K562 (cell line): Measurements from ENCODE around the gene ATL1. TPM values are rescaled to one million over a fixed set of nuclear protein-coding genes. Genes with fewer than 3 reads are reported as not detected.

Source experiments
- ATAC-seq: fragments of 200-7000 bp; cut with Tn5 transposase; 3 replicates; pipeline ENCODE4 v1.9.1; 2020; ENCODE audit warnings: moderate library complexity
- BruUV-seq: library from RNA; stranded (reverse); fragments of 400-500 nt; replicated peaks from 2 replicates; lab custom pipeline; 2021; lab: Mats Ljungman, UMichigan
- CTCF ChIA-PET: fragments of 300-600 bp; formaldehyde crosslinking; extraction: SDS; loops from one replicate; lab custom pipeline; 2021; ENCODE audit warnings: low intra/inter-chr PET ratio; lab: Yijun Ruan, JAX
- POLR2A ChIA-PET: fragments of 300-600, 350-650 bp; sonication (Branson Sonifier 250); formaldehyde crosslinking; extraction: SDS; loops from one replicate; lab custom pipeline; 2021; ENCODE audit warnings: antibody characterized with exemption, inconsistent platforms; lab: Yijun Ruan, JAX
- DNase-seq, 4 experiments: peaks; one replicate each; pipeline versions ENCODE4 v3.0.0 to v3.0.0-alpha.2; 2011 to 2018; ENCODE audit warnings: low spot score in 3 of 4, mixed read lengths in 3 of 4; ENCODE audit errors: extremely low read depth in 1 of 4
- FAIRE-seq: peaks from 2 replicates; lab custom pipeline; 2011; peaks lifted over from hg19 to GRCh38; lab: Jason Lieb, UNC
- H2AFZ ChIP-seq: 2 replicates; pipeline ENCODE4 v1.6.0; 2011; ENCODE audit warnings: low read depth, low read length, control low read depth, inconsistent platforms
- H3K27ac ChIP-seq: fragments of 200-600 bp; 3 replicates; pipeline ENCODE4 v1.8.0; 2011; ENCODE audit warnings: low read depth, mild to moderate bottlenecking, control low read depth, inconsistent platforms, low read length, moderate library complexity, mixed read lengths; ENCODE audit errors: extremely low read depth
- H3K27me3 ChIP-seq, 2 experiments: fragments of 300-600 bp in 1 of 2; 2 replicates in 1 of 2; 3 replicates in 1 of 2; pipeline versions ENCODE4 v1.6.0 to v1.8.0; 2011; ENCODE audit warnings: inconsistent platforms in 2 of 2, low read length in 2 of 2, mild to moderate bottlenecking in 1 of 2, mixed read lengths in 1 of 2, moderate library complexity in 1 of 2; ENCODE audit not compliant: control insufficient read depth in 2 of 2, insufficient read depth in 2 of 2
- H3K36me3 ChIP-seq: fragments of 300-600 bp; 3 replicates; pipeline ENCODE4 v1.8.0; 2011; ENCODE audit warnings: mild to moderate bottlenecking, low read length, inconsistent platforms; ENCODE audit not compliant: control insufficient read depth, insufficient read depth
- H3K4me1 ChIP-seq, 2 experiments: fragments of 200-600 bp in 1 of 2; replicated peaks in 1 of 2; 2 replicates in 1 of 2; 3 replicates in 1 of 2; pipeline versions ENCODE4 v1.5.1 to v1.8.0; 2011; ENCODE audit warnings: inconsistent platforms in 2 of 2, low read length in 2 of 2, mild to moderate bottlenecking in 1 of 2, mixed read lengths in 1 of 2, moderate library complexity in 1 of 2; ENCODE audit not compliant: control insufficient read depth in 2 of 2, insufficient read depth in 2 of 2
- H3K4me2 ChIP-seq: 2 replicates; pipeline ENCODE4 v1.6.1; 2011; ENCODE audit warnings: low read length, control low read depth, inconsistent platforms, mixed read lengths; ENCODE audit not compliant: insufficient read depth
- H3K4me3 ChIP-seq: fragments of 200-600 bp; sonication (generic), shearing (Covaris generic); 2 replicates; pipeline ENCODE4 v1.5.1; 2016; ENCODE audit warnings: control low read depth, inconsistent platforms
- H3K79me2 ChIP-seq: fragments of 200-600 bp; 3 replicates; pipeline ENCODE4 v1.8.0; 2011; ENCODE audit warnings: low read length, inconsistent platforms; ENCODE audit not compliant: control insufficient read depth, insufficient read depth
- H3K9ac ChIP-seq, 2 experiments: 2 replicates each; pipeline versions ENCODE4 v1.6.0 to v1.6.1; 2011; ENCODE audit warnings: low read depth in 2 of 2, low read length in 2 of 2, control low read depth in 1 of 2, inconsistent platforms in 1 of 2, mild to moderate bottlenecking in 1 of 2, mixed read lengths in 1 of 2; ENCODE audit not compliant: insufficient read depth in 1 of 2
- H3K9me1 ChIP-seq: one replicate; pipeline ENCODE4 v1.6.0; 2011; ENCODE audit warnings: inconsistent platforms, mild to moderate bottlenecking, low read length, moderate library complexity; ENCODE audit not compliant: control insufficient read depth, insufficient read depth
- H3K9me3 ChIP-seq: replicated peaks from 2 replicates; pipeline ENCODE4 v1.5.1; 2011; ENCODE audit warnings: low read depth, low read length, inconsistent platforms; ENCODE audit not compliant: control insufficient read depth, insufficient read depth
- H4K20me1 ChIP-seq: replicated peaks from 2 replicates; pipeline ENCODE4 v1.6.1; 2011; ENCODE audit warnings: low read length, inconsistent platforms, mixed read lengths; ENCODE audit not compliant: control insufficient read depth, insufficient read depth
- AFF1 ChIP-seq, 2 experiments: fragments of 450-650 bp; IDR thresholded peaks; 2 replicates each; pipeline ENCODE4 v1.6.1; 2018; ENCODE audit warnings: mild to moderate bottlenecking in 2 of 2, low read depth in 1 of 2; ENCODE audit not compliant: partially characterized antibody in 2 of 2
- HSF4 ChIP-seq: fragments of 250-450 bp; sonication (Bioruptor Pico); IDR thresholded peaks from 2 replicates; pipeline ENCODE4 v2.1.2; 2022; ENCODE audit warnings: mild to moderate bottlenecking, moderate library complexity, borderline replicate concordance
- MLLT1 ChIP-seq, 2 experiments: fragments of 450-650 bp; IDR thresholded peaks; 2 replicates each; pipeline ENCODE4 v1.6.1; 2016
- PPARD ChIP-seq: fragments of 250-450 bp; sonication (Bioruptor Pico); IDR thresholded peaks from 2 replicates; pipeline ENCODE4 v1.8.0; 2022; ENCODE audit warnings: inconsistent platforms, mild to moderate bottlenecking, moderate library complexity
- YY1 ChIP-seq, 3 experiments: IDR thresholded peaks; 2 replicates each; pipeline ENCODE4 v1.6.1; 2011; ENCODE audit warnings: low read length in 2 of 3, mild to moderate bottlenecking in 2 of 3, moderate library complexity in 2 of 3, borderline replicate concordance in 1 of 3, control low read depth in 1 of 3, low read depth in 1 of 3; ENCODE audit not compliant: insufficient read depth in 3 of 3, insufficient replicate concordance in 2 of 3, control insufficient read depth in 1 of 3, insufficient read length in 1 of 3; ENCODE audit errors: extremely low read depth in 1 of 3
- ZBTB11 ChIP-seq, 3 experiments: fragments of 200-800 bp in 1 of 3; fragments of 250-450 bp in 1 of 3; fragments of 450-650 bp in 1 of 3; sonication (Bioruptor Pico) in 1 of 3; sonication (Bioruptor generic) in 1 of 3; formaldehyde crosslinking in 1 of 3; IDR thresholded peaks; 2 replicates each; pipeline versions ENCODE4 v1.6.1 to v1.8.0; 2016 to 2022; ENCODE audit warnings: mild to moderate bottlenecking in 2 of 3, missing genetic modification characterization in 2 of 3, missing compliant biosample characterization in 1 of 3, moderate library complexity in 1 of 3
- ZNF695 ChIP-seq: fragments of 450-650 bp; formaldehyde crosslinking; IDR thresholded peaks from 2 replicates; pipeline ENCODE4 v1.4.0; 2020; ENCODE audit warnings: mild to moderate bottlenecking, moderate library complexity
- in situ Hi-C: fragments of 300-500 bp; cut with MboI; formaldehyde crosslinking; loops from 4 replicates; pipeline ENCODE4 v1.15.0; 2018; ENCODE audit warnings: inconsistent platforms, mixed read lengths
- intact Hi-C: fragments of 100-400 bp; cut with micrococcal nuclease; formaldehyde crosslinking; loops from 2 replicates; pipeline ENCODE4 v1.14.2; 2022
- polyA plus RNA-seq, 8 experiments: library from polyadenylated mRNA; depleted of rRNA in 4 of 8; stranded (reverse) in 5 of 8; unstranded in 3 of 8; fragments of >200 nt; fragmentation: Nextera tagmentation in 2 of 8; fragmentation: Illumina TruSeq in 1 of 8; extraction: Ambion mirVana in 2 of 8; extraction: Trizol in 1 of 8; gene quantifications; 2 replicates each; pipeline versions ENCODE4 v1.2.1 to v1.2.3, GENCODE V29; 2011 to 2014; ENCODE audit warnings: inconsistent platforms in 1 of 8, missing spikeins in 1 of 8
- total RNA-seq, 7 experiments: library from RNA; depleted of rRNA in 6 of 7; stranded (reverse); fragments of >200 nt in 6 of 7; fragmentation: Illumina TruSeq in 2 of 7; extraction: Trizol in 2 of 7; gene quantifications; 2 replicates each; pipeline versions ENCODE4 v1.2.1 to v1.2.3, GENCODE V29; 2011 to 2021; ENCODE audit warnings: low replicate concordance in 1 of 7

The ATL1 gene
- total and polyA plus RNA-seq, 9 of the 15 experiments (the other 6 are each of a cell fraction or from before 2014, with no cell fraction given): 0.04 to 0.16 (median 0.07) TPM; not detected in 4

- TF ChIP-seq AFF1 (IDR thresholded peaks at IDR 0.05; ENCODE audit: low read depth in 1 of 2, partially characterized antibody in 2 of 2): no peak
- TF ChIP-seq MLLT1 (IDR thresholded peaks at IDR 0.05): no peak
- no peak for TF ChIP-seq PPARD
Measured at GRCh38 chr14:50647753-50648152, 87.8 kb downstream of the ATL1 start (continued).

- ATAC-seq (no peak), FAIRE-seq (no peak), DNase-seq (no peak)
- H4K20me1 ChIP-seq: 0 out of 2 replicates have a peak, but pooled peaks cover 4% of the 10 kb centered on the region
- H3K9me3 ChIP-seq: no peaks in the 10 kb centered on the region
- in situ Hi-C loops: no loop called here
- no peak overlapping the region for H3K27ac ChIP-seq
- peaks cover 12% of the 10 kb centered on the region; the same call in 1 of the 3 replicates for H3K36me3 ChIP-seq
- H3K4me3 ChIP-seq: no peak overlapping the region
- no peaks in the 10 kb centered on the region for H3K27me3 ChIP-seq
- intact Hi-C loops: no loop called here
- BruUV-seq: no TSS peak
- 0 out of 4 replicates have a peak overlapping the region, but pooled peaks of 1 of the 2 experiments have one; percentile 0 for H3K9ac ChIP-seq
- H3K9me1 ChIP-seq: no peaks in the 10 kb centered on the region
- ChIA-PET CTCF (no interaction called here), POLR2A (interaction anchor here (1.5 to 2.6 kb wide), 2 partner anchors 10 to 19 kb away, joined by 9 to 11 read pairs; partner anchors contain the start of gene SAV1)
- H2AFZ ChIP-seq: no peak overlapping the region
- H3K4me1 ChIP-seq: peaks cover 0 to 6% of the 10 kb centered on the region in 2 experiments; a peak in 3 of 5 replicates
- peaks cover 74% of the 10 kb centered on the region for H3K79me2 ChIP-seq
- H3K4me2 ChIP-seq: no peak overlapping the region
- TF ChIP-seq YY1 (IDR thresholded peaks at IDR 0.05; ENCODE audit: borderline replicate concordance in 1 of 3, control insufficient read depth in 1 of 3, extremely low read depth in 1 of 3, insufficient read depth in 3 of 3, insufficient read length in 1 of 3, insufficient replicate concordance in 2 of 3, low read depth in 1 of 3, low read length in 2 of 3) (no peak), ZNF695 (CRISPR knock-in tag) (no peak), ZBTB11 (CRISPR knock-in tag; IDR thresholded peaks at IDR 0.05) (no peak), HSF4 (no peak)
Measured at GRCh38 chr14:50649691-50650090, 89.7 kb downstream of the ATL1 start.
